SHP77 treated with DMSO at 0.1 percent for 48 hours (cell line): Measurements from ENCODE around the gene RPL23.

Experiments
- DNase-seq: peaks from one replicate; lab custom pipeline; 2025; lab: John Stamatoyannopoulos, UW

Gene RPL23

DNA sequence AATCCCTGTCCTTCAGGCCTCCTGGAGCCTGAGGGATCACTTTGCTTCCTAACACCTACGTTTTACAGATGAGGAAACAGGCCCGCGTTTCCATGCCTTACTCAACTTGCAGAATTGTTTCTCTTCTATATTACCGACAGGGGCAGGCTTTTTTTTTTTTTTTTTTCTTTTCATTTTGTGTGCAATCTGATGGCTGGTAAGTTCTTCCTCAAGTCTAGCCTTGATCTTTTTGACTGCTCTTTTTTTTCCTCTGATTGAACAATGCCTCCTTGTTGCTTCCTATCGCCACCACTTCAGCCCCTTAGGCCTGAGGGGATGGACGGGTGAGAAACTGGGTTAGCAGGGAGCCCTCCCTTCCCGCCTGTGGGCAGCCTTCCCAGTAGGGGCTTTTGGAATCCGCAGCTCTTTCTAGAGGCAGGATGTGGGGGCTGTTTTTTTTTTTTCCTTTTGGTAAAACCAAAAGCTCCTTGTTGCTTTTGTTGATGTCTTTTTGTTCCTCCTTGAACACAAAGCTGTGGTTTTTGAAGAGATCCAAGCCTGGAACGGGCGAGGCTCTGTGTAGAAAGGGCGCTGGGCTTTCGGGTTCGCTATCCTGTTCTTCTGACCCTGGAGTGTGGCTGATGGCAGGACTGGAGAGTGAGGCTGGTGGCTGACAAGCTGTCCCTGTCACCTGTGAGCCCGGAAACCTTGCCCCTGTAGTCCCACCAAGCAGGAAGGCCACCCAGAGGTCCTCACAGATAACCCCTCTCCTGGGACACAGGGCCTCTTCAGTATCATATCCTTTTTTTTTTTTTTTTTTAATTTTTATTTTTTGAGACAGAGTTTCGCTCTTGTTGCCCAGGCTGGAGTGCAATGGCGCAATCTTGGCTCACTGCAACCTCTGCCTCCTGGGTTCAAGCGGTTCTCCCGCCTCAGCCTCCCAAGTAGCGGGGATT lies 30.3 kb upstream of the RPL23 start:
- DNase-seq, result no peak

DNA sequence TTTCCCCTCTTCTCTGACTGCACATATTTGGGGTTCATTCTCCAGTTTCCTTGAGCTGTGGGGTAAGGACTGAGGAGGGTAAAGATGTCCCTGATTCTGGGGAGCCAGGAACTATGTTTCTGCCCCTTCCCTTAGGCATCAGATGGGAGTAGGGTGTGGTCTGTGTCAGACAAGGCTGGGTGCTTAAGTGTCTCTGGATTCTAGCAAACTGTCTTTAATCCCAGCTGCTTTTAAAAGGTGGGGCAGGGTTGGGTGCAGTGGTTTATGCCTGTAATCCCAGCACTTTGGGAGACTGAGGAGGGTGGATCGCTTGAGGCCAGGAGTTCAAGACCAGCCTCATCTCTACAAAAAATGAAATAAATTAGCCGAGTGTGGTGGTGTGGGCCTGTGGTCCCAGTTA lies 29.3 kb upstream of the RPL23 start:
- DNase-seq, result no peak

DNA sequence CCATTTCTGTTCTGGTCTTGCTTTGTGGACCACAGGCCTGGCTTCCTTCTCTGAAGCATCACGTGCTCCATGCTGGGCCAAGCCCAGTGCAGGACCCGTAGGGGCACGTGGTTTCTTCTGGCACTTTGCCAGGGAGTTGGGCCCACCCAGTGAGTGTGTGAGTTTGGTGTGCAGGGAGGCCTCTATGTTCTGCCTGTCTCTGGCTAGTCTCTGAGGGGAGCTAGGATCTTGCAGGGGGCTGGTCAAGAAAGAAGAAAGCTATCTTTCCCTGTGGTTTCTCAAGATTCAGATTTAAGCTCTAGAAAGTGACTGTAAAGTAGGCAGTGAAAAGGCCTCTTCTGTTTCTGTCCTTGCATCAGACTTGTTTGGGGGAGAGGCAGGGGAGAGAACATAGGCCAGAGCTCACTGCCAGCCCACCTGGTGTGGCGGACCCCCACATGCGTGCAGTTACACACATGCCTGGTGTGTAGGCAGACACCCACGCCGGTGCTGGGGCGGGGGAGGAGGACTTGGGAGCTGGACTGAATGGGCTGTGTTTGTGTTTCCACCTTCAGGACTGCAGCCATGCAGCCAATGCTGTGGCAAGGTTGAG lies 28.2 kb upstream of the RPL23 start:
- no peak for DNase-seq

DNA sequence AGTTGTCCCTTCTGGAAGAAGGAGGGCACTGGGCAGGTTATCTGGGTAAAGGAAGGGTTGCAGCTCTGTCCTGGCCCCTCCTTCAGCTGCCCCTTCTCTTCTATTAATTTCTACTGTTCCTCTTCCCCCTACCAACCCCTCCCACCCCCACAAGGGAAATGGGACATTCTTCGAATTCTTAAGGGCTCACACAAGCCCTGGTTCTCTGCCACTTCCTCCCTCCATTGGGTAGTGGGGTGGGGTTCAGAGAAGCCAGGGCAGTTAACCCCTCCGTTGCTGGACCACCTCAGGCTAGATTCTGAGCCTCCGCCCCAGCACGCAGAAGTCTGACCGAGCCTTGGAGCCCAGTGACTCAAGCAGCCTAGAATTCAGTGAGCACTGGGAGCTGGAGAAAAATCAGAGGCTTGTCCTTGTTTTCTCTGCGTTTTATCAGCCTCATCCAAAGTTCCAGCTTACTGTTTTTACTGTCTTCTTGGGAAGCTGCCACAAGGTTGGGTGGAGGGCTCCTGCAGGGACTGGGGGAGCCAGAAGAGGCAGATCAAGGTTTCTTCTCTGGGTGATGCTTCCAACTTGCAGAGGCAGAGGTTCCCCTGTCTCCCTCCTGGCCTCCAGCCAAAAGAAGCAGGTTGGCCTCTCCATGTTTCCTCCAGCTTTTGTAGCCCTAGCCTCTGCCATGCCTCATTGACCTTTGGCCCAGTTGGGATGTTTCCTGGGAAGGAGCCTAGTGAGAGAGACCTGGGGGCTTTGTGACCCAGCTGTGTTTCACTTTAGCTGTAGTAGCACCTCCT lies 26.6 kb upstream of the RPL23 start:
- DNase-seq, result no peak

- no peak for DNase-seq
Observed at GRCh38 chr17:38877130-38877851, 23.8 kb upstream of the RPL23 start.

DNA sequence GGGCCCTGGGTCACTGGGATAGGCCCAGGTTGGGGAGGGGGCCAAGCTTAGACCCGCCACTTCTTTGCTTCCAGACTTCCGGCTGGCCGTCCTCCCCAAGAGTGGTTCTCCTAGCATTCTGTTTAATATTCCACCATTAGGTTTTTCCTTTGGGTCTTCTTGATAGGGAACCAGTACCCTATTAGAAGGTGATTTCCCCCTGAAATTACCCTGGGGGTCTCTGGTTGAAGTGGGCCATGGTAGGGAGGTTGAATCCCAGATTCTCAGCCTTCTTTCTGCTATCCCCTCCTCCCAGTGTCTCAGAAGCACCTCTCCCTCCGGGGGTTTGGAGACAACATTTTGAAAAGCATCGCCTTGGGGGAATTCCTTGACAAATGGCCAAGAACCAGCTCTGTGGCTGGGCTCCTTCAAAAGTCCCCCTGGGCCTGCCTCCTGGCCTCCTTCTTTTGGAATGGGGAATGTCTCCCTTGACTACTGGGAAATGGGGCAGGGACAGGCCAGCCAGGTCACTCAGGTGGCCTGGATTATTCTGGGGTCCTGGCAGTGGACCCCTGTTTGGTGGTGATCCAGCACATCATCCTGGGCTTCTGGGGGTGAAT lies 22.1 kb upstream of the RPL23 start:
- DNase-seq, result no peak

DNA sequence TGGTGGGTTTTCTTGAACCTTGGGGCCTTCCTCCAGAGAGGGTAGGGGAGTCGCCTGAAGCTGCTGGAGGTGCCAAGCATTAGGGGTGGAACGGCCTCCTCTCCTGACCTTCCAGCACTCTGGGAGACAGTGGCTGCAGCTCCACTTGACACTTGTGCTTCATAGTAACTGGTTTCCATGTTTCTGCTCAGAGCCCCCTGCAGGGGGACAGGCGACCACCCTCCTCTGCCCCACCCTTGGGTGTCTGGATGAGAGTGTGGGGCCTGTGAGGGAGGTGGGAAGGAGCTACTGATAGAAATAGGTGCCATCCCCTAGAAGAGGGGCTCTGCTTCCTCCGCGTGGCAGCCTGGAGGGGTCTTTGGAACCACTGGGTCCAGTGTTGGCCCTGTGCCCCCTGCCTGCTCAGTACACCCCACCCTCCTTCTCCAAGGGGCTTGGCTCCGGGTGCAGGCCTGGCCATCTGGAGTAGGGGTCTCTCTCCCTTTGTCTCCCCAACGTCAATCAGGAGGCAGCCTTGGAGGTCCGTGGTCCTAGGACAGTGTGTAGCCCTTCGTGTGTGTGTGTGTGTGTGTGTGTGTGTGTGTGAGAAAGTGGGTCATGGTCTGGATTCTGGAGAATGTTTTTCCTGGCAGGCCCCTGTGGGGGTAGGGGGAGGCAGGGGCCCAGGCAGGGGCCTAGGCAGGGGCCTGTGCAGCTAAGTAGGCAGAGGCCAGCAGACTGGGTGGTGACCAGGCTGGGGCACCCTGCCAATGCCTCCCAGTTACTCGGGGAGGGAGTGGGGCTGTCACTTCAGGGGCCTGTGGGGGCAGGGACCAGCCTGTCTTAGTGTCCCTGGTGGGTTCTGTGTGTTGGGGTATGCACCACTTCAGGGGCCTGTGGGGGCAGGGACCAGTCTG lies 21.2 kb upstream of the RPL23 start:
- no peak for DNase-seq

DNA sequence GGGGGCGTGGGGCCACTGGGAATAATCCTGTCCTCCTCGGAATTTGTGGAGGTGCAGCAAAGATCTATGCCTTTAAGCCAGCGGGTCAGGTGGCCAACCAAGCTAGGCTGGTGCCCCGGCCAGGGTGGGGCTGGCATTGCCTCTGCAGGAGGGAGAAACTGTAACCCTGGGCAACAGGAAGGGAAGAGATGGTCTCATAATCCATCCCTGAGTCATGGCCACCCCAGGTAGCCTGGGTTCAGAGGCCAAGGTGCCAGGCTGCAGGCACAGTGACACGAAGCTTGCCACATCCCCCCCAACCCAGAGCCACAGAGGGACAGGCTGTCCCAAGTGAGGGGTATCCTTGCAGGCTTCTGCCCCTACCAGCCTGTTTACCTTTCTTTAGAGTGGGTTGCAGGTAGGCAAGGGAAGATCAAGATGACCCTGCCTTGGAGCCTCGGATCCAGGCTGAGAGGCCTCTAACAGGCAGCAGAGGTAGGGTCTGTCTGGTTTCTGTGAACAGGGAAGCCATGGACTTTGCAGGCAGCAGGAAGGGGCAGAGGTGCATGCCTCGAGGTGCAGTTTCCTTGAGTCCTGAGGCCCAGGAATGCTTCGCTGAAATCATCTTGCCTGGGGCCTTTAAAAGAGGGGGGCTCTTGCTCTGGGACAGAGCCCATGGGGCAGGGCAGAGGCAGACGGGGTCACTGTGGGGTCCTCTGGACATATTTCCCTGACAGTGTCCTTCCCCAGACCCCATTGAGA lies 20.3 kb upstream of the RPL23 start:
- DNase-seq, result no peak

DNA sequence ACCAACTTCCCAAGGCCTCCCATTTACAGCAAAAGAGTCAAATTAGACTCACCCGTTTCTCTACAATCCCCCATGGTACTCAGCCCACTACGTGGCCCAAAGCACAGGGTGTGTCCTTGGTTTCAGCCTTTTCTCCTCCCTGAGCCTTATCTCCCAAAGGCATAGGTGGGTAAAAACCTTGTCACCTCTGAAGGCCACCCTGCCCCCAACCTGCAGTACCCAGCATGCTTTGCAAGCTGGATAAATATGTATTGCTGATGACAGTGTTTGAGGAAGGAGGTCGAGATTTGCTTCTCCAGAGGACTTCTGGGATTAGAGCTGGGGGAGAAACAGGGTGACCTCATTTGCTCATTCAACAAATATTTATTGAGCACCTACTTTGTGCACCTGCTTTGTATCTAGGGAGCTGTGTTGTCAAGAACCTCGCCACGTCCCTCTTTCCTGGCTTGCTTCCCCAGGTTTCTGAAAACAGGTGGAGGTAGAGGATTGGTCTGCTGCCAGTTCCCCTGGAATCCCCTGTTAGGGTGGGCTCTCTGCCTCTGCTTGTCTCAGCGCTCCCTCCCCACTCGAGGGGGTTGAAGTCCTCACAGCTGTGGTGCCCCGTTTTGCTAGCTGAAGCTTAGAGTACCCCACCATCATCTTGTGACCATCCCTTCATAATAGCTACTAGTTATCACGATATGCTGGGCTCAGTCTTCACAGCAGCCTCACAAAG lies 19.3 kb upstream of the RPL23 start:
- peak; percentile 12 for DNase-seq

GRCh38 chr17:38872027-38872511 lies 18.5 kb upstream of the RPL23 start:
- no peak for DNase-seq

- no peak for DNase-seq
Observed at GRCh38 chr17:38871247-38872015, 17.9 kb upstream of the RPL23 start.

DNA sequence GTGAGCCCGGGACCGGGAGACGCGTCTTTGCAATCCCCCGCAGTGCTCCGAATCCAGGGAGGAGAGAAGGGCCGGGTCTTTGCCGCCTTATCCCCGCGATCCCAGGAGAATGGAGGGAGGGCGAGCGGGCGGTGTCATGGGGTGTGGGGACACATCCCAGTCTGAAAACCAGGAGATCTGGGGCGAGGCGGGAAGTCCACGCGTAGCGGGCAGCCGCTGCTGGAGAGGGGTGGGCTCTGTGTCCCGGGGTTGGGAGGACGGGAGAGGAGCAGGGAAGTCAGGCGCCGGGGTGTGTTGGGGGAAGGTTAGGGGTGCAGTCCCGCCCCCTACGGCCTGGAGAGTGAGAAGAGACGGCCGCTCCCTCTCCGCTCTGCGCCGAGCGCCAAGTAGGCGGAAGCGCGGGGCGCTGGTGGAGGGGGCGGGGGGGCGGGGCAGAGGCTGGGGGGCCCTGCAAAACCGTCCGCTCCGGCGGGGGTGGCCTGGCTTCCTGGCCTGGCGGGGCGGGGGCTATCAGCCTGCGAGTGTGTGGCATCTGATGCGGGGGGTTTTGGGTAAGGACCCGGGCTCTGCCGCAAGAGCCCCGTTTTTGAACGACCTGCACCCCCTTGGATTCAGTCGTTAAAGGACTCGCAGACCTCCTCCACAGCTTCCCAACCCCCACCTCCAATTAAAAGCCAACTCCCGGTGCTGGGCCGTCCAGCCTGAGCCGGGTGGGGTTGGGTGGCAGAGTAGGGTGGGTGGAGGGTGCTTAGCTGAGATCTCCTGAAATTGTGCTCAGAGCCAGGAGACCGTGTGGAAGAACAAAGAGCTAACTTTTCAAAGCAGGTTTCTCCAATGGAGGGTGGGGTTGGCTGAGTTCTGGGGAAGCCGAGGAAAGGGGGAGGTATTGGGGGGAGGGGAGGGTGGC lies 17.0 kb upstream of the RPL23 start:
- no peak for DNase-seq

DNA sequence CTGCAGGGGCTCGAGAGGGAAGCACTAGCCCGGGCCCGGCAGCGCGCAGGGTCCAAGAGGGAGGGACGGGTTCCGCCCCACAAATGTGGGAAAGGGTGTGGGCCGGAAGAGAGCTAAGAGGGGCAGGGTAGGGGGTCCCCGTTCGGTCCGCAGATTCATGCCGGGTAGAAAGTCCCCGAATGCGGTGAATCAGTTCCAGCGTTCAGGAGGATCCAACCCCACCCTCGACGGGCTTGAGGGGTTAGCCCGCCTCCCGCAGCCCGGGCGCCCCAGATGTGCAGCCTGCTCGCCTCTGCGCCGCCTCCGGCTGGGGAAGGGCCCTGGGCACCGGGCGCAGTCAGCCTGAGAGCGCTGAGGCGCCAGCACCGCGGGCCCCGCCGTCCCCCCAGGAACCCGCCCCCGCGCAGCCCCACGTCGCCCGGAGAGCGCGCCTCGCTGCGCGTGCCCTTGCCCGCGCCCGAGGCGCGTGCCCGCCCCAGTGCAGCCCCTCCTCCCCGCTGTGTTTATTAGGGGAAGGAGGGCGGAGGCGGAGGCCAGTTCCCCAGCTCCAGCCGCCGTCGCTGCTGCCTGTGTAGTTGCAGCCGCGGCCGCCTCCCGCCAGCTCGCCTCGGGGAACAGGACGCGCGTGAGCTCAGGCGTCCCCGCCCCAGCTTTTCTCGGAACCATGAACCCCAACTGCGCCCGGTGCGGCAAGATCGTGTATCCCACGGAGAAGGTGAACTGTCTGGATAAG lies 16.2 kb upstream of the RPL23 start, which contains the start of gene LASP1:
TSS of gene LASP1 (plus strand) at position 533 of the 733 bp plus-strand sequence. CDS start at position 665, 132 bp downstream.
- DNase-seq, result peak; percentile 31

- DNase-seq, result peak; percentile 80
Observed at GRCh38 chr17:38868817-38869525, 15.4 kb upstream of the RPL23 start.

- DNase-seq, result no peak
Observed at GRCh38 chr17:38867968-38868816, 14.7 kb upstream of the RPL23 start.
